ENCODE measurements around the gene IRF8. TPM values are rescaled to one million over a fixed set of nuclear protein-coding genes. Genes with fewer than 3 reads are reported as not detected.
"Not testable (repeated sequence)": the region's sequence is repeated elsewhere in the genome, so short reads cannot be mapped to it uniquely, and the experiment has no call there.

IRF8 gene
- polyA plus RNA-seq, 1 donor, result 35.4 TPM

DNA sequence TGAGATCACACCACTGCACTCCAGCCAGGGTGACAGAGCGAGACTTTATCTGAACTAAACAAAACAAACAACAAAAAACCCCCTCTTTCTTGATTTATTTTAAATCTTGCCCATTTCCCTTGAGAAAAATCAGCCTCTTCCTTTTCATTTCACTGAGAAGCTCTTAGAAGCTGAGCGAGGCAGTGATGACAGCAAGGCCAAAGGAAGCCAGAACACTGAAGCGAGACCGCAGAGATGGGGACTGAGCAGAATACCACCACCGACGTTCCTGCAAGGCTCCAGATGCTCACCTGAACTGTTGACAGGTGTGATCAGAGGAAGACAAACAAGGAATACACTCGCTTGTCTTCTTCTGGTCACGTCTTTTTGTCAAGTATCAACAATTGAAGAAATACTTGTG is 30.5 kb upstream of the IRF8 start:
- 92% methylated on average over 2 of the region's 8 CpGs for WGBS (ENCODE audit: insufficient coverage, low lambda C conversion rate)

DNA sequence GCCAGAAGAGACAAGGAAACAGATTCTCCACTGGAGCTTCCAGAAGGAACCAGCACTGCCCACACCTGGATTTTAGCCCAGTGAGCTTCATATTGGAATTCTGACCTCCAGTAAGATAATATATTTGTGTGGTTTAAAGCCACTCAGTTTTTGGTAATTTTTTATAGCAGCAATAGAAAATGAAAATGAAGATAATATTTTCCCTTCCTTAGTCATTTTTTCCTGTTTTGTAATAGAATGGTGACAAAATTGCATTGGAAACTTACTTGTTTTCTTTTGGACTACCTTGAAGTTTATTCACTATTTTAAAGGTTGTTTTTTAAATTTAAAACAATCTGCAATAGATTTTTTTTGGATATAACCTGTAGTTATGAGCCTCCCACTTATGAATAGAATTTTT is 29.8 kb upstream of the IRF8 start:
- H3K36me3 ChIP-seq (ENCODE audit: control insufficient read depth, insufficient read depth, low read length), result no peaks in the 10 kb centered on the region
- H3K27me3 ChIP-seq (ENCODE audit: control insufficient read depth, insufficient read depth, low read length), result peaks cover 4% of the 10 kb centered on the region
- no peak overlapping the region for H3K27ac ChIP-seq (ENCODE audit: low read length)
- H3K4me1 ChIP-seq (ENCODE audit: control insufficient read depth, insufficient read depth, low read length), result no peaks in the 10 kb centered on the region
- no peak overlapping the region for H3K4me3 ChIP-seq (ENCODE audit: low read length)
- no peaks in the 10 kb centered on the region for H3K9me3 ChIP-seq (ENCODE audit: control insufficient read depth, low read depth, low read length)
- DNase-seq, result no peak

More for the DNA sequence above, 30.5 kb upstream of the IRF8 start:
- DNase-seq, result no peak
- Histone ChIP-seq H3K36me3 (ENCODE audit: control insufficient read depth, insufficient read depth, low read length) (no peaks in the 10 kb centered on the region), H3K27ac (ENCODE audit: low read length) (no peak overlapping the region), H3K27me3 (ENCODE audit: control insufficient read depth, insufficient read depth, low read length) (peaks cover 4% of the 10 kb centered on the region), H3K4me1 (ENCODE audit: control insufficient read depth, insufficient read depth, low read length) (no peaks in the 10 kb centered on the region), H3K9me3 (ENCODE audit: control insufficient read depth, low read depth, low read length) (no peaks in the 10 kb centered on the region), H3K4me3 (ENCODE audit: low read length) (no peak overlapping the region)

DNA sequence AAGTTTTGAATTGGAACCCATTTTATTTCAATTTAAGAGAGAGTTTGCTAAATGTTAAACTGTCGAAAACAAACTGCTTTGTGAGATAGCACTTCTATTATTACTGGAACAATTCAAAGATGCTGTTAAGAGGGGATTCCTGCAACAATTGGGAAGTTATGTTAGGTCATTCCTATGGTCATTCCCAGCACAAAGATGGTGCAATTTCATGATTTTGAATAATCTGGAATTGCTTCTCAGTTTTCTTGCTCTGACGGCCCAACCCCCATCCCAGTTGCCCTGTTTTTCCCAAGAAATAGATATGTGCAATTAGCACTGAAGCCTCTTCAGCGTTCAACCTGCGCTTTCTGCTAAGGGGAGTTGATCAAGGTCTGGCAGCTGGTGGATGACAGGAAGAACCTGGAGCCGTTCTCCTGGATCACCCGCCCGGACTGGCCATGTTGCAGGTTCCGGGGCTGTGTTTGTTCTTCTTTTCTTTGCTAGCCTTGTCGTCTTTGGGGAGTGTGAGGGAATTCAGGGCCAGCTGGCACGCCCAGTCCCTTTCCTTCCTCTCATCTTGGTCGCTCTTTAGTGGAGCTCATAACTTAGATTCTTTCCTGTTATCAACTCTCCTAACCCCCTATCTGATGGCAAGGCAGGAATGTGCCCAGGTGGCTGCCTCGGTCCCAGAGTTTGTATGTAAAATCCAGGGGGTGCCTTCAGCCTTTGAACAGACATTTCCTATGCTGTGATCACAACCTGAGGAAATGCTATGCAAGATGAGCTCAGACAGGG is 29.0 kb upstream of the IRF8 start:
- Histone ChIP-seq H3K4me1 (ENCODE audit: control insufficient read depth, insufficient read depth, low read length) (no peaks in the 10 kb centered on the region), H3K27me3 (ENCODE audit: control insufficient read depth, insufficient read depth, low read length) (peaks cover 4% of the 10 kb centered on the region), H3K9me3 (ENCODE audit: control insufficient read depth, low read depth, low read length) (no peaks in the 10 kb centered on the region), H3K27ac (ENCODE audit: low read length) (no peak overlapping the region), H3K36me3 (ENCODE audit: control insufficient read depth, insufficient read depth, low read length) (no peaks in the 10 kb centered on the region), H3K4me3 (ENCODE audit: low read length) (no peak overlapping the region)
- 60% methylated on average over 1 of the region's 12 CpGs for WGBS (ENCODE audit: insufficient coverage, low lambda C conversion rate)
- DNase-seq, result peak in 1 of 2 donors; percentile 31

DNA sequence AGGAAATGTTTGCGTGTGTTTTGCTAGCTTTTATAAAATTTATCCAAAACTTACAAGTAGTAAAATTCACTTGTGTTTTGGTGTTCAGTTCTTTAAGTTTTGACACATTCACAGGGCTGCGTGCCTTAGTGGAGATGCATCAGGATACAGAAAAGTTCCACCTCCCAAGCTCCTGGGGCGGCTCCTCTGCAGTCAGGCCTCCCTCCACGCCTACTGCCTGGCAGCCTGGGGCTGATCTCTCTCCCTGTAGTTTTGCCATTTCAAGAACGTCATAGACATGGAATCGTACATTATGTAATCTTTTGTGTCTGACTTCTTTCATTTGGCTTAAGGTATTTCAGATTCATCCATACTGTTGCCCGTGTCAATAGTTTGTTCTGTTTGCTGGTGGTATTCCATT is 27.2 kb upstream of the IRF8 start:
- no peaks in the 10 kb centered on the region for H3K9me3 ChIP-seq (ENCODE audit: control insufficient read depth, low read depth, low read length)
- DNase-seq, result no peak
- no peak overlapping the region for H3K4me3 ChIP-seq (ENCODE audit: low read length)
- H3K27ac ChIP-seq (ENCODE audit: low read length), result no peak overlapping the region
- H3K36me3 ChIP-seq (ENCODE audit: control insufficient read depth, insufficient read depth, low read length), result no peaks in the 10 kb centered on the region
- 92% methylated on average over 2 of the region's 7 CpGs for WGBS (ENCODE audit: insufficient coverage, low lambda C conversion rate)
- H3K27me3 ChIP-seq (ENCODE audit: control insufficient read depth, insufficient read depth, low read length), result peaks cover 4% of the 10 kb centered on the region
- H3K4me1 ChIP-seq (ENCODE audit: control insufficient read depth, insufficient read depth, low read length), result no peaks in the 10 kb centered on the region

DNA sequence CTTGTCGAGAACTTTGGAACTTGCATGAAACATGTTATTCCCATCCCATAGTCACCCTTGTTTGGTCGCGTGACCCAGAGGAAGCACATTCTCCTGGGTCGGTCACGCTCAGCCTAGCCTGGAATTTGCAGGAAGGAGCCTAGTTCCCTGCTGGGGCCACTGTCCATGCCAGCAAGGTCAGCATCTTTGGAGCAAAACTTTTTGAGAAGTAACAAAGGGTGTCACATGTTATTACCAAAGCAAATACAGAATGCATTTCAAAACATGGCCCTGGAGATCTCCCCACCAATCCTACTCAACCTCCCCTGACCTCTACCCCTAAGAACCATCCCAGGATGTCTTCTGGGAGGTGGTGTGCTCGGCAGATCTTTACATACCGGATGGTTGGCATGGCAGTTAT is 26.2 kb upstream of the IRF8 start:
- Histone ChIP-seq H3K36me3 (ENCODE audit: control insufficient read depth, insufficient read depth, low read length) (no peaks in the 10 kb centered on the region), H3K27me3 (ENCODE audit: control insufficient read depth, insufficient read depth, low read length) (peaks cover 4% of the 10 kb centered on the region), H3K9me3 (ENCODE audit: control insufficient read depth, low read depth, low read length) (no peaks in the 10 kb centered on the region), H3K4me3 (ENCODE audit: low read length) (no peak overlapping the region), H3K27ac (ENCODE audit: low read length) (no peak overlapping the region), H3K4me1 (ENCODE audit: control insufficient read depth, insufficient read depth, low read length) (no peaks in the 10 kb centered on the region)
- no peak for DNase-seq
- WGBS (ENCODE audit: insufficient coverage, low lambda C conversion rate), result 100% methylated on average over 1 of the region's 7 CpGs

DNA sequence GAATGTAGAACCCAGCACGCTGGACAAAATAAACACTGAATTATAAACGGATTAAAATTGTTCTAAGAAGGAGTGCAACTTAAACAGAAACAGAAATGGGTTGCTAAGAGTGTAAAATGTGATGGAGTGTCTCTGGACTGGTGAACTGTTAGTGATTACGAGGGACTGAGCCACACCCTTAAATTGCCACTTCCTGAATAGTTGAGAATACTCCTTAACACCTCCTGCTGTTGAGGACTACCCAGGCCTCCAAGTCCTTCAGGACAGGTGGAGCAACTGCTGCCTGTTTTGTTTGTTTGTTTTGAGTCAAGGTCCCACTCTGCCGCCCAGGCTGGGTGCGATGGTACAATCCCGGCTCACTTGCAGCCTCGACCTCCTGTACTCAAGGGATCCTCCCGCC is 25.8 kb upstream of the IRF8 start:
- H3K27me3 ChIP-seq (ENCODE audit: control insufficient read depth, insufficient read depth, low read length), result peaks cover 4% of the 10 kb centered on the region
- DNase-seq, result no peak
- no peaks in the 10 kb centered on the region for H3K36me3 ChIP-seq (ENCODE audit: control insufficient read depth, insufficient read depth, low read length)
- H3K4me3 ChIP-seq (ENCODE audit: low read length), result no peak overlapping the region
- H3K9me3 ChIP-seq (ENCODE audit: control insufficient read depth, low read depth, low read length), result no peaks in the 10 kb centered on the region
- H3K27ac ChIP-seq (ENCODE audit: low read length), result no peak overlapping the region
- 77% methylated on average over 2 of the region's 8 CpGs for WGBS (ENCODE audit: insufficient coverage, low lambda C conversion rate)
- no peaks in the 10 kb centered on the region for H3K4me1 ChIP-seq (ENCODE audit: control insufficient read depth, insufficient read depth, low read length)

DNA sequence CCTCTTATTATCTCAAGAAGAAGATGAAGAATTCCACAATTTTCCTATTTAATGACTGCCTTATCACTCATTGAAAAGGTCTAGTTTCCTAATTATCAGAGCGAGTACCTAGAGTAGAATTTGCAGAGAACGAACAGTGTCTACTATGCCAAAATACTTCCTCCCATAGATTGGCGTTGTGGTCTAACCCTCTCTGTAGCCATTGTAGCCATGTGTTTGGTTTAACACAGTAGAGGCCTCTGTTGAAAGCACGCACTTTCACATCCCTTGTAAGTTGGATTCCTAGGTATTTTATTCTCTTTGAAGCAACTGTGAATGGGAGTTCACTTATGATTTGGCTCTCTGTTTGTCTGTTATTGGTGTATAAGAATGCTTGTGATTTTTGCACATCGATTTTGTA is 24.9 kb upstream of the IRF8 start:
- H3K4me1 ChIP-seq (ENCODE audit: control insufficient read depth, insufficient read depth, low read length); DNase-seq; H3K36me3 ChIP-seq (ENCODE audit: control insufficient read depth, insufficient read depth, low read length); H3K27me3 ChIP-seq (ENCODE audit: control insufficient read depth, insufficient read depth, low read length); H3K4me3 ChIP-seq (ENCODE audit: low read length); H3K9me3 ChIP-seq (ENCODE audit: control insufficient read depth, low read depth, low read length); H3K27ac ChIP-seq (ENCODE audit: low read length): not testable (repeated sequence)
- no CpG with 5 or more reads among the region's 5 CpGs for WGBS (ENCODE audit: insufficient coverage, low lambda C conversion rate)

DNA sequence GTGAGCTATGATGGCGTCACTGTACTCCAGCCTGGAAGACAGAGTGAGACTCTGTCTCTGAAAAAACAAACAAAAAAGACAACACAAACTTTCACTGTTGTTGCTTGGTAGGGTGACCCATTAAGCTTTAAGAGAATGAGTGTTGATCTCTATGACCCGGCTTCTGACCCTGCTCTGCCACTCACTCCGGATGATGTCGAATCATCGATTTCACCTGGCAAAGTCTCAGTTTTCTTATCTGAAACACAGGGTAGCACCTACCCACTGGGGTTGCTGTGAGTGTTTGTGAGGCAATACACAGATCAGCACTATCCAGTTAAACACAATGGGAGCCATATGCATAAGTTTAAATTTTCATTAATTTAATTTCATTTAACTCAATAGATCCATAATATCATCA is 20.6 kb upstream of the IRF8 start:
- Histone ChIP-seq H3K9me3 (ENCODE audit: control insufficient read depth, low read depth, low read length) (no peaks in the 10 kb centered on the region), H3K27ac (ENCODE audit: low read length) (no peak overlapping the region), H3K4me3 (ENCODE audit: low read length) (no peak overlapping the region), H3K36me3 (ENCODE audit: control insufficient read depth, insufficient read depth, low read length) (no peaks in the 10 kb centered on the region), H3K27me3 (ENCODE audit: control insufficient read depth, insufficient read depth, low read length) (no peaks in the 10 kb centered on the region), H3K4me1 (ENCODE audit: control insufficient read depth, insufficient read depth, low read length) (no peaks in the 10 kb centered on the region)
- DNase-seq, result no peak
- WGBS (ENCODE audit: insufficient coverage, low lambda C conversion rate), result no CpG with 5 or more reads among the region's 5 CpGs

DNA sequence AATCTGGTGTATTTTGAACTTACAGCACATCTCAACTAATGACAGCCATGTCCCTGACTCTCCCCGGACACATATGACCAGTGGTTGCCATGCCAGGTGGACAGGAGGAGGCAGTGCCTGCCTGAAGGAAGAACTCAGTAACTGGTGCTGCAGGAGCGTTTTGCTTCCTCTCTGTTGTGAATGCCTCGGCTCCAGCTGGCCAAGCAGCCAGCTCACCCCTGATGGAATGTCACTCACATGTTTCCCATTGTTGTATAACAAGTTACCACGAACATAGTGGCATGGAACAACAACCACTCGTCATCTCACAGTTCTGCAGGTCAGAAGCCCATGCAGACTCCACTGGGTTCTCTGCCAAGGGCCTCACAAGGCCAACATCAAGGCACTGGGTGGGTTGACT is 20.1 kb upstream of the IRF8 start:
- no CpG with 5 or more reads among the region's 5 CpGs for WGBS (ENCODE audit: insufficient coverage, low lambda C conversion rate)

DNA sequence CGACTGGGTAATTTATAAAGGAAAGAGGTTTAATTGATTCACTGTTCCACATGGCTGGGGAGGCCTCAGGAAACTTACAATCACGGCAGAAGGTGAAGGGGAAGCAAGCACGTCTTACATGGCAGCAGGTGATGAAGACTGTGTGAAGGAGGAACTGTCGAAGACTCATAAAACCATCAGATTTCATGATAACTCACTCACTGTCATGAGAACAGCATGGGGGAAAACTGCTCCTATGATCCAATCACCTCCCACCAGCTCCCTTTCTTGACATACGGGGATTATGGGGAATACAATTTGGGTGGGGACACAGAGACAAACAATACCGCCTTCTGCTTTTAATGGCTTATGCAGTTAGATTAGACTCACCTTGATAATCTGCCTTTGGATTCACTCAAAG is 19.4 kb upstream of the IRF8 start:
- DNase-seq, result no peak
- H3K4me3 ChIP-seq (ENCODE audit: low read length), result no peak overlapping the region
- H3K4me1 ChIP-seq (ENCODE audit: control insufficient read depth, insufficient read depth, low read length), result no peaks in the 10 kb centered on the region
- peaks cover 6% of the 10 kb centered on the region for H3K27me3 ChIP-seq (ENCODE audit: control insufficient read depth, insufficient read depth, low read length)
- WGBS (ENCODE audit: insufficient coverage, low lambda C conversion rate), result no CpG with 5 or more reads among the region's 6 CpGs
- H3K36me3 ChIP-seq (ENCODE audit: control insufficient read depth, insufficient read depth, low read length), result no peaks in the 10 kb centered on the region
- no peak overlapping the region for H3K27ac ChIP-seq (ENCODE audit: low read length)
- H3K9me3 ChIP-seq (ENCODE audit: control insufficient read depth, low read depth, low read length), result no peaks in the 10 kb centered on the region

More for the DNA sequence above, 20.1 kb upstream of the IRF8 start:
- no peaks in the 10 kb centered on the region for H3K4me1 ChIP-seq (ENCODE audit: control insufficient read depth, insufficient read depth, low read length)
- H3K4me3 ChIP-seq (ENCODE audit: low read length), result no peak overlapping the region
- no peak overlapping the region for H3K27ac ChIP-seq (ENCODE audit: low read length)
- peaks cover 3% of the 10 kb centered on the region for H3K27me3 ChIP-seq (ENCODE audit: control insufficient read depth, insufficient read depth, low read length)
- H3K36me3 ChIP-seq (ENCODE audit: control insufficient read depth, insufficient read depth, low read length), result no peaks in the 10 kb centered on the region
- H3K9me3 ChIP-seq (ENCODE audit: control insufficient read depth, low read depth, low read length), result no peaks in the 10 kb centered on the region
- no peak for DNase-seq
